EH (cell line): ENCODE data around the gene AKAP8L.
"Not testable (repeated sequence)": the region's sequence is repeated elsewhere in the genome, so short reads cannot be mapped to it uniquely, and the experiment has no call there.

Source experiments
- DNase-seq: peaks from one replicate; pipeline ENCODE4 v3.0.0-alpha.2; 2015; ENCODE audit warnings: low read depth

AKAP8L gene

DNA sequence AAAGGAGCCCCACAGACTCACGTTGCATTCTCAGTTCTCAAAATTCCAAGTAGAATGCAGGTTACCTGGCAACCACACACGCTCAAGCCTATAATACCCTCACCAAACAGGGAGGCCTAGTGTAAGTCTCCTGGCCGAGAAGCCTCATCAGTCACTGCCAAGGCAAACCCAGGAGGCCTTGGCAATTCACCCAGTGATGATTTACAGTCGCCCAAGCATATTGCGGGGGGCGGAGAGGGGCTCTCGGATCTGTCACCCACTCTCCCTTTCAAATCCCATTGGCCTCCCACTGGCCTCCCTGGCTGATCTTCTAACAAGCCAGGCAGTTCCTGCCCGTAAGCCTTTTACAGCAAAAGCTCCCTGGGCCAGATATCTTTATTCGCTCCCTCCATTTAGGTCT lies 1.1 kb downstream of the AKAP8L start:
- DNase-seq: peak; percentile 27

GRCh38 chr19:15412832-15413231 lies 6.0 kb downstream of the AKAP8L start:
- no peak for DNase-seq

DNA sequence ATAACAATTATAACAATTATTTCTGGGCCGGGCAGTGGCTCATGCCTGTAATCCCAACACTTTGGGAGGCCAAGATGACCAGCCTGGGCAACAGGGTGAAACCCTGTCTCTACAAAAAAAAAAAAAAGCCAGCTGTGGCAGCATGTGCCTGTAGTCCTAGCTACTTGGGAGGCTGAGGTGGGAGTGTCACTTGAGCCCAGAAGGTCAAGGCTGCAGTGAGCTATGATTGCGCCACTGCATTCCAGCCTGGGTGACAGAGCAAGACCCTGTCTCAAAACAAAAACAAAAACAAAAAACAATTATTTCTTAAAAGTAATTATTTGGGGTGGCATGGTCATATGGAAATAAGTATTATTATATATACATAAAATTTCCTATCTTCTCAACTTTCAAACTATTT lies 7.4 kb downstream of the AKAP8L start:
- peak; percentile 19 for DNase-seq

DNA sequence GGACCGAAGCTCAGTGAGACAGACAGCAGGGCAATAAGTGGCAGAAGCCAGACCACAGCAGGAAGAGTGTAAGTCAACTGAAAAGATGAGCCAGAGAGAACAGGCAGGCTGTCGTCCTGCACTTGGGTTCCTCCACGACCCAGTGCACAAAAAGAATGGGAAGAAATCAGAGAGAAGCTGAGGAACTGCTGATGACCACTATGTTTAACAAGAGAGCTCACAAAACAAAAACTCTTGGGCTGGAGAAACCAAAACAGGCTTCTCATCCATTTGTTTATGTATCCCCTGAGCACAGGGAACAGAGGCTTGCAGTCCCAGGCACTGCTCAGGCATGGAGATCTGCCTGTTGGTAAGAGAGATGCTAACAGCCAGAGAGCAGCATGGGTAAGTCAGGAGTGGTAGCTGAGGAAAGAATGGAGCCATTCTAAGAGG lies 14.0 kb downstream of the AKAP8L start:
- DNase-seq: no peak

DNA sequence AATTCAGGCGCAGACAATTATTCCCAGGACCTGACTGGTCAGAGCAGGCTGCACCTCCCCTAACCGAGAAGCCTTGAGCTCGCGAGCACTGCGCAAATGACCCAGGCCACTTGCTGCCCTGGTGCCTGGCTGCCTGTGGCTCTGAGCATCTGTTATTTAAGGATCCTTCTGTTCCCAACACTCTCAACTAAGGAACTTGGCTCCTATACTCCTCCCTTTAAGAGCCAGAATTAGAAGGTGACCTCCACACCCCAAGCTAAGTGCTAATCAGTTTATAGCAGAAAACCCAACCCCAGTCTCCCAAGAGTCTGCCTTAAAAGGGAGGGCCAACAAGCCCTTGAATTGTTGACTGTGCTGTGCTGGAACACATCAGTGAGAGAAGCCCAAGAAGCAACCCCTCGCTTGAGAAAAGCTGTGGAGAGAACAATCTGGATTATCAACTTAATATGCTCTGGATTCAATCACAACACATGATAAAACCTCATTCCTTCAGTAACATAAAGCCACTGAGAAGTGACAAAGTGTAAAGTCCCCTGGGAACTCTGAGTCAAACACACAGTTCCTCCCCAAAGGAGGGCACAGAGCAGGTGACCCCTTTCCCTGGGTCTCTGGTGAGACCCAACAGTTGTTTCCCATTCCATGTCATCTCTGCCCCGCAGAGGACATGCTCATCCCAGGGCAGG lies 14.6 kb downstream of the AKAP8L start:
- no peak for DNase-seq

DNA sequence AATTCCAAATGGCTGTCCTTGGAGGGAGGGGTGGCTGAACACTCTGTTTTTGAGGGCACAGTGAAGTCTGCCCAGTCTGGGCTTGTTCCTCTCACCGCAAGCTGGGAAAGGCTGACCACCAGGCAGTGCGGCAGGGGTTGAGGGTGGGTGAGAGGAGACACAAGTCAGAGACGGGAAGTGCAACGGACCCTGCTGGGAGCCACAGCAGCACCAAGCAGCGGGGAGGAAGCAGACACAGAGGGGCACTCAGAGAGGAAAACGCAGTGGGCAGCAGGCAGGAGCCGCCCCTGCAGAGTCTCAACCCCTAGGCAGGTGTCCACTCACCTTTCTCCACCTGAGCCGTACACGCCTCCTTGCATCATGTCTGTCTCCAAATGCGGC lies 15.6 kb downstream of the AKAP8L start:
- DNase-seq: no peak

DNA sequence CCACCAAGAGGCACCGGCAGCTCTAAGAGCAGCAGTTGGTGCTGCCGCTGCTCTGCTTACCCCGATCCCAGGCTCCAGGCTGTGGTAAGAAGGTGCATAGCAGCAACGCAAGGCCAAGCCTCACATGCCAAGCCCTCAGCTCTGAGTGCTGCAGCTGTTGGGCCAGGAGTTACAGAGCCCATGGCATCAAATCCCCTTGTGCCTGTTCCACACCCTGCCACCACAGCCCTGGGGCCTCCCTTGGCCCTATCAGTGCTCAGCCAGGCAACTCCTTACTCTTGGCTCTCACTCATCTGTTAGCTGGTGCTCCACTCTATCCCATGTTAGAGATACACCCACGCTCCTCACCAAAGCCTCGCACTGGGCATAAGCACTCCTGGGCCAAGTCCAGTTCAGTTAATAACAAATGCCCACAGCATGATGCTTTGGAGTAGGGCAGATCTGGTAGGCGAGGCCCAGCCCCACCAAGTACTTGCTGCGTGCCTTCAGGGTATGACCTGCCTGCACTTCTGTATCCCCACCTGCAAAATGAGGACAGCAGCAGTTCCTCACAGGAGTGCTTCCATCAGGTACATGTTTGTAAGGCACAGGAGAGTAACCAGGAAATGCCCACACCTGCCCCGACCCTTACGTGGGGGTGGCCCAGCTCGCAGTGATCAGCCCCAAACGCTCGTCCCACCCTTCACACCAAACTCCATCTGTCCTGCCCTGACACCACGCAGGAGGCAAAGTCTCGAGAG lies 16.2 kb downstream of the AKAP8L start:
- no peak for DNase-seq

- DNase-seq: no peak
Measured at GRCh38 chr19:15401397-15401710, 17.4 kb downstream of the AKAP8L start.

DNA sequence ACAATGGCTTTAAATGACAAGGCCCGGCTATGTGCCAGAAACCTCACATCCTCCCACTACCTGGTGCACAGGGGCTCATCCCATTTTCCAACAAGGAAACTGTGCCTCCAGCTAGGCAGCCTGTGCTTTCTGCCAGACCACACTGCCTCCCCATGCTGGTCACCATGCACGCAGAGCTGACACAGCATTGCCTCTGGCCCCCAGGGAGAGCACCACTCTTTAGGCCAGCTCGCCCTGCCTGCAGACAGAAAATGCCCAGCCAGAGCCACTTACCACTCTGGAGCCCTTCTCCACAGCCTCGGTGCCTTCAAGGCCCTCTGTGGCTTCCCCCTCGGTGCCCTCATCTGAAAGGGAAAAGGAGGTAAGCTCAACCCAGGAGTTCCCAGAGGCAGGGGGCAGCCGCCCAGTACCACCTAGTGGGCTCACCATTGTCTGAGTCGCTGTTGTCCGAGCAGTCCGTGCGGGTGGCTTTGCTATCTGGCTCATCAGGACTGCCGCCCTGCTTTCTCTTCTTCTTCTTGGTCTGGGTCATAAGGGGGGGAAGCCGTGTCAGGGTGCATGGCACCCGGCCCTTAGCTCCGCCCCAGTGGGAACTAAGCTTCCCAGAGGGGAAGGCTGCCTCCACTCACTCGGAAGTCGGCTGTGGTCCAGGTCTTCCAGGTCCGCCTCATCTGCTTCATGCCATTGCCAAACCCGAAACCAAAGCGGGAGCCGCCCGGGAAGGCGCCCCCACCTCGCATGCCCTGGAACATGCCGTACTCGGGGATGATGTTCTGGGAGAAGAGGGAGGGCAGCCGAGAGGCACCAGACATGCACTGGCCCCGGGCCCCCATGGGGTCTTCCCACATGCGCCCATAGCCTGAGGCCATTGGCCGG lies 18.0 kb downstream of the AKAP8L start:
- DNase-seq: no peak

GRCh38 chr19:15399635-15400034 lies 19.2 kb downstream of the AKAP8L start:
- no peak for DNase-seq

- DNase-seq: no peak
Measured at GRCh38 chr19:15399234-15399515, 19.6 kb downstream of the AKAP8L start.

DNA sequence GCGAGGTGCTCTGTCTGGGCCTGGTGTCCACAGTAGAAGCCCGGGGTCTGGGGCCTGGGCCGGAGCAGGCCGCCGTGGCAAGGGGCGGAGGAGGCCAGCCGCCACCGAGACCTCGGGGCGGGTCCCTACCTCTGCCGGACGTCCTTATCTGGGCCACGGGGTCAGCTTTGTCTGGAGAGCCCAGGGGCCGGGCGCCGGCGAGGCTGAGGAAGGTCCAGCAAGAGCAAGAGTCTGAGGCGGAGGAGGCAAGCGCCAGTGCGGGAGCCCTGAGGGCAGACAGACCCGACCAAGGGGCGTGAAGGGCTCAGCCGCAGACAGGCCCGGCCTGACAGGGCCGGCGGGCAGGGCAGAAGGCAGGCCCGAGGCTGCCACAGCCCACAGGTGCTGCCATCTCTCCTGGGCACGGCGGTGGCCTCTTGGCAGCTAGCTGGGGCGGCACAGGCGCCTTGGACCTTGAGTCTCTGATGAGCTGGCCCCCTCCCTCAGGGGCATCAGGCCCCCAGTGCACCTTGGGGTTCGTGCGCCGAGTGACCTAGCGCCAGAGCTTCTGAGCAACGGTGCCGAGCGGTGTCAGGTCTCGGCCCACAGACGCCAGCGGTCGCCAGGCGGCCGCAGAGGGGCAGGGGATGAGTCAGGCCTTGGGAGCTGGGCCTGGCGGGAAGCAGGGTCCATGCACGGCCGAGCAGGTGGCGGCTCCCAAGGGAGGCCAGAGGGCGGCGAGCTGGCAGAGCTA lies 20.1 kb downstream of the AKAP8L start:
- DNase-seq: no peak

DNA sequence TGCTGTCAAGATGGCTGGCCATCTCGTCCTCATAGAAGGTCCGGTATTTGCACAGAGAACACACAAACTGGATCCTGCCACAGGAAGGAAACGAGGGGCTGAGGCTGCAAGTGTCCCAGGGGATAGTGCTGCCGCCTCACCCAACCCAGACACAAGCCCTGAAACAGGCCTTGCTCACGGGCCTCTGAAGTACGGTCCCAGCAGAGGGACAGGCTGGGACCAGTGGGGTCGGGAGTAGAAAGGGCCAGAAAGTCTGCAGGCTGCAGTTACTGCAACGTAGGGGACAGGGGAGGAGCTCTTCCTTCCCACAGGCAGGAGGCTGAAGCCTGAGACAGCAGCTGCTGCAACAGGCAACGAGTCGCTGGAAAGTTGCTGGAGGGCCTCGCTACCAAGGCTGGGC lies 21.0 kb downstream of the AKAP8L start:
- no peak for DNase-seq

DNA sequence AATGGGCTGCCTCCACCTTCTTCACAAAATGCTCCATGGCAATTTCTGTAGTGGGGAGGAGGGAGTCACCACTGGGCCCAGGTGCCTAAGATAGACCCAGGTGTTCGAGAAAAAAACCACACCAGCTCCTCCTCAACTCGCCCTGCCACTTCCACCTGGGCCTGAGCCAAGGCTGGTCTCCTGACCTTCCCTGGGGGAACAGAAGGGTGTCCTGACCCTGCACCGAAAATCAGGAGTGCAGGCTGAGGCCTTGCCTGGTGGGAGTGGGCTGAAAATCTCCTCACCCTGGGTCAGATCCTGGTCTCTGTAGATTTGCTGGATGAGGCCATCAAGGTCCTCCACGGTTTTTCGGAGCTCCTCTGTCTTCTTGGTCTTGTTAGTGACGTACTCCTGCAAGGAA lies 21.6 kb downstream of the AKAP8L start:
- DNase-seq: no peak

GRCh38 chr19:15396436-15396835 lies 22.4 kb downstream of the AKAP8L start:
- DNase-seq: no peak

DNA sequence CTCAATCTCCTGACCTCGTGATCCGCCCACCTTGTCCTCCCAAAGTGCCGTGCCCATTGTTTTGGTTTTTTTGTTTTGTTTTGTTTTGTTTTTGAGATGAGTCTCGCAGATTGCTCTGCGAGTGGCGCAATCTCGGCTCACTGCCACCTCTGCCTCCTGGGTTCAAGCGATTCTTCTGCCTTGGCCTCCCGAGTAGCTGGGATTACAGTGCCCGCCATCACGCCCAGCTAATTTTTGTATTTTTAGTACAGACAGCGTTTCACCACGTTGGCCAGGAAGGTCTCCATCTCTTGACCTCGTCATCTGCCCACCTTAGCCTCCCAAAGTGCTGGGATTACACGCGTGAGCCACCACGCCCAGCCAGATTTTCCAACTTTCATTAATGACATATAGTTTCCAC lies 23.5 kb downstream of the AKAP8L start:
- DNase-seq: not testable (repeated sequence)

GRCh38 chr19:15394426-15394825 lies 24.4 kb downstream of the AKAP8L start:
- DNase-seq: no peak

- peak; percentile 55 for DNase-seq
Measured at GRCh38 chr19:15393963-15394362, 24.8 kb downstream of the AKAP8L start.

GRCh38 chr19:15390814-15391213 lies 28.0 kb downstream of the AKAP8L start:
- DNase-seq: no peak

DNA sequence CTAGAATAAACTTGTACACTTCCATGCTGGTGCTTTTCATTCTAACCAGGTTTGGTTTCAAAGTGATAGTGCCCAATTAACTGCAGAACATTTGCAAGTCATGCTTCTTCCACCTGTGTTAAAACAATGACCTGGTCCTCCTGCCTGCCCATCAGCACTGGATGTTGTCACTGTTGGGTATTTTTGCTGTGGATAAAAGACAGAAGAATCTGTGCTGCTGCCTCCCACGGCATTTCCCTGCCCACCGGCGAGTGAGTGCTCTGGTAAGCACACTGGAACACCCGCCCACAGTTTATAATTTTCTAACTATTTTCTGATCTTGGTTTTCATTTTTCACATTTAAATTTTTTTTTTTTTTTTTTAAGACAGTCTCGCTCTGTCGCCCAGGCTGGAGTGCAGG lies 36.9 kb downstream of the AKAP8L start:
- DNase-seq: no peak

DNA sequence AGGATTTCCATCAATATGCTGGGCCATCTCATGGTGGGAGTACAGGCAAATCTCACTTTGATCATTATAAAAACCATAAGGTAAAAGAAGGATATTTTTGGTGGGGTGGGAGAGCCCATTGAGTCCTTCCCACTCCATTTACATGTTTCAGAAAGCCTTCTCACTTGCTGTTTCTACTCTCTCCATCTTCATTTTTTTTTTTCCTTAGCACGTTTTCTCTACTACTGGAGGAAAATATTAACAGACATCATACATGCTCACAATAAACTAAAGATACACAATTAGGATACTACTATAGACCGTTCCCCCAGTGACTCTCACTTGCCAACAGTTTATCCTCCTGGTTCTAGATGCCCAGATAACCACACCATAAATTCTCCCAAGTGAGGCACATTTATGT lies 37.4 kb downstream of the AKAP8L start:
- no peak for DNase-seq

GRCh38 chr19:15379999-15380647 lies 38.7 kb downstream of the AKAP8L start:
- peak; percentile 57 for DNase-seq
